Measurements from ENCODE around the gene MPP1. TPM values are rescaled to one million over a fixed set of nuclear protein-coding genes. Genes with fewer than 3 reads are reported as not detected.

The MPP1 gene
- total and polyA plus RNA-seq, 9 of the 15 experiments (the other 6 are each of a cell fraction or from before 2014, with no cell fraction given) = 227 to 395 (median 283) TPM

GRCh38 chrX:154779261-154779660, 26.0 kb downstream of the MPP1 start:
- H2AFZ ChIP-seq (ENCODE audit: low read depth, low read length) = no peak overlapping the region
- DNase-seq (ENCODE audit: extremely low read depth in 1 of 4, low spot score in 3 of 4) (no peak), FAIRE-seq (no peak), ATAC-seq (no peak)
- peaks cover 4% of the 10 kb centered on the region for H3K9me1 ChIP-seq (ENCODE audit: control insufficient read depth, insufficient read depth, low read length)
- no peak overlapping the region for H3K9ac ChIP-seq (ENCODE audit: insufficient read depth in 1 of 2, low read depth in 2 of 2, low read length in 2 of 2)
- peak overlapping the region; percentile 24; the same call in 1 of the 3 replicates for H3K27ac ChIP-seq (ENCODE audit: extremely low read depth, low read depth, low read length)
- peaks cover 96% of the 10 kb centered on the region for H3K36me3 ChIP-seq (ENCODE audit: control insufficient read depth, insufficient read depth, low read length)
- no TSS peak for BruUV-seq (replicated peaks)
- H3K4me3 ChIP-seq = no peak overlapping the region
- peaks cover 11 to 14% of the 10 kb centered on the region in 2 experiments for H3K4me1 ChIP-seq (replicated peaks in 1 of 2; ENCODE audit: control insufficient read depth in 2 of 2, insufficient read depth in 2 of 2, low read length in 2 of 2)
- peaks cover 24% of the 10 kb centered on the region for H4K20me1 ChIP-seq (replicated peaks; ENCODE audit: control insufficient read depth, insufficient read depth, low read length)
- POLR2A ChIA-PET = interaction anchor here (0.6 to 8.2 kb wide), 11 partner anchors 10 to 60 kb away, joined by 3 to 94 read pairs (median 5); partner anchors contain the start of gene DKC1
- peaks cover 29% of the 10 kb centered on the region for H3K79me2 ChIP-seq (ENCODE audit: control insufficient read depth, insufficient read depth, low read length)
- CTCF ChIA-PET (ENCODE audit: low intra/inter-chr PET ratio) = no interaction called here
- 58% methylated on average over 3 of the region's 4 CpGs for WGBS (ENCODE audit: insufficient coverage, low coverage, missing lambda C conversion rate)
- H3K4me2 ChIP-seq (ENCODE audit: insufficient read depth, low read length) = no peak overlapping the region
- TF ChIP-seq POLR2B (IDR thresholded peaks at IDR 0.05; ENCODE audit: low read depth, partially characterized antibody) = peak; percentile 12
- 0 out of 2 replicates have a peak, but pooled peaks have one; percentile 10 for TF ChIP-seq POLR2A (conservative IDR thresholded peaks at IDR 0.05)
- peak; percentile 22; the same call in 1 of the 2 replicates for TF ChIP-seq TFAP4 (CRISPR knock-in tag; IDR thresholded peaks at IDR 0.05; ENCODE audit: borderline replicate concordance)
- no peak for TF ChIP-seq REST (IDR thresholded peaks at IDR 0.05; ENCODE audit: borderline replicate concordance)
- no peak for TF ChIP-seq REST (CRISPR knock-in tag; IDR thresholded peaks at IDR 0.05; ENCODE audit: low read depth)
- TF ChIP-seq ZNF707 (CRISPR knock-in tag; conservative IDR thresholded peaks at IDR 0.05) = no peak
- no peak for TF ChIP-seq RUNX1 (IDR thresholded peaks at IDR 0.05; ENCODE audit: low read depth)
- intact Hi-C loops (cut with micrococcal nuclease) = no loop called here
- H3K27me3 ChIP-seq (ENCODE audit: control insufficient read depth in 2 of 2, insufficient read depth in 2 of 2, low read length in 2 of 2) = no peaks in the 10 kb centered on the region
- no peaks in the 10 kb centered on the region for H3K9me3 ChIP-seq (replicated peaks; ENCODE audit: control insufficient read depth, insufficient read depth, low read depth, low read length)
- in situ Hi-C loops (cut with MboI) = no loop called here
